WTC11 (cell line): ENCODE measurements around the gene SLC4A9. TPM values are rescaled to one million over a fixed set of nuclear protein-coding genes. Genes with fewer than 3 reads are reported as not detected.
"Not testable (repeated sequence)": the region's sequence is repeated elsewhere in the genome, so short reads cannot be mapped to it uniquely, and the experiment has no call there.

Source experiments
- ATAC-seq: fragments of 200-7000 bp; cut with Tn5 transposase; 2 replicates; pipeline ENCODE4 v1.10.0; 2021; ENCODE audit warnings: mild to moderate bottlenecking, moderate library complexity
- CTCF ChIA-PET: fragments of 300-600 bp; sonication (Branson Sonifier 250); formaldehyde crosslinking; loops from one replicate; lab custom pipeline; 2021; ENCODE audit warnings: antibody characterized with exemption; lab: Charles Lee
- POLR2A ChIA-PET: fragments of 350-600 bp; sonication (Branson Sonifier 250); formaldehyde crosslinking; loops from one replicate; lab custom pipeline; 2021; ENCODE audit warnings: antibody characterized with exemption; lab: Charles Lee
- DNase-seq: peaks from one replicate; pipeline ENCODE4 v3.0.0; 2021; ENCODE audit warnings: low spot score
- H3K27ac Mint-ChIP-seq: 2 replicates; pipeline ENCODE4 v1.8.0; 2021; ENCODE audit warnings: mixed read lengths
- H3K27me3 Mint-ChIP-seq: 2 replicates; pipeline ENCODE4 v1.8.0; 2021; ENCODE audit warnings: low read depth, mild to moderate bottlenecking, moderate library complexity, mixed read lengths
- H3K36me3 Mint-ChIP-seq: 2 replicates; pipeline ENCODE4 v1.8.0; 2021; ENCODE audit warnings: mixed read lengths
- H3K4me1 Mint-ChIP-seq: 2 replicates; pipeline ENCODE4 v1.8.0; 2022; ENCODE audit warnings: mixed read lengths
- H3K4me3 Mint-ChIP-seq: 2 replicates; pipeline ENCODE4 v1.8.0; 2021; ENCODE audit warnings: mild to moderate bottlenecking, moderate library complexity, mixed read lengths
- H3K9me3 Mint-ChIP-seq: 2 replicates; pipeline ENCODE4 v1.8.0; 2021; ENCODE audit warnings: mixed read lengths
- ELF4 ChIP-seq: sonication (generic); formaldehyde crosslinking; IDR thresholded peaks from 2 replicates; pipeline ENCODE4 v1.8.1; 2022; ENCODE audit warnings: low read depth, mild to moderate bottlenecking, moderate library complexity, missing genetic modification reagents
- FOXP1 ChIP-seq: sonication (generic); formaldehyde crosslinking; IDR thresholded peaks from 2 replicates; pipeline ENCODE4 v1.8.0; 2022; ENCODE audit warnings: missing genetic modification reagents, mild to moderate bottlenecking, moderate library complexity, borderline replicate concordance
- MYBL2 ChIP-seq: sonication (generic); formaldehyde crosslinking; IDR thresholded peaks from 2 replicates; pipeline ENCODE4 v1.8.1; 2023; ENCODE audit warnings: mild to moderate bottlenecking, moderate library complexity, missing genetic modification reagents
- SMAD4 ChIP-seq: sonication (generic); formaldehyde crosslinking; IDR thresholded peaks from 2 replicates; pipeline ENCODE4 v1.8.0; 2022; ENCODE audit warnings: mild to moderate bottlenecking, missing genetic modification reagents
- TCF7 ChIP-seq: sonication (generic); formaldehyde crosslinking; IDR thresholded peaks from 2 replicates; pipeline ENCODE4 v1.8.0; 2022; ENCODE audit warnings: mild to moderate bottlenecking, low read depth, missing genetic modification reagents, moderate library complexity
- TEAD4 ChIP-seq: sonication (generic); formaldehyde crosslinking; IDR thresholded peaks from 2 replicates; pipeline ENCODE4 v1.8.0; 2022; ENCODE audit warnings: mild to moderate bottlenecking, missing genetic modification reagents
- ZNF263 ChIP-seq: sonication (generic); formaldehyde crosslinking; IDR thresholded peaks from 2 replicates; pipeline ENCODE4 v1.8.1; 2022; ENCODE audit warnings: low read depth, mild to moderate bottlenecking, moderate library complexity, missing genetic modification reagents
- total RNA-seq: library from RNA; stranded (reverse); gene quantifications from 3 replicates; pipeline ENCODE4 v1.2.3, GENCODE V29; 2021
- TF ChIP-seq, protein P1 (sequence below): sonication (generic); formaldehyde crosslinking; IDR thresholded peaks from 2 replicates; pipeline ENCODE4 v1.8.1; 2023; ENCODE audit warnings: mild to moderate bottlenecking, missing genetic modification reagents, borderline replicate concordance
- TF ChIP-seq, protein P2 (sequence below): sonication (generic); formaldehyde crosslinking; IDR thresholded peaks from 2 replicates; pipeline ENCODE4 v1.8.1; 2023; ENCODE audit warnings: mild to moderate bottlenecking, moderate library complexity, missing genetic modification reagents
- TF ChIP-seq, protein P3 (sequence below): fragments of 250-450 bp; sonication (Bioruptor Pico); conservative IDR thresholded peaks from 2 replicates; pipeline ENCODE4 v1.9.0; 2021; ENCODE audit warnings: mild to moderate bottlenecking
- TF ChIP-seq, protein P4 (sequence below): fragments of 250-450 bp; sonication (Bioruptor Pico); IDR thresholded peaks from 2 replicates; pipeline ENCODE4 v1.9.0; 2021; ENCODE audit warnings: mild to moderate bottlenecking, borderline replicate concordance

SLC4A9 gene
- total RNA-seq, 1 experiment from 2014 or later, result 0.37 TPM

DNA sequence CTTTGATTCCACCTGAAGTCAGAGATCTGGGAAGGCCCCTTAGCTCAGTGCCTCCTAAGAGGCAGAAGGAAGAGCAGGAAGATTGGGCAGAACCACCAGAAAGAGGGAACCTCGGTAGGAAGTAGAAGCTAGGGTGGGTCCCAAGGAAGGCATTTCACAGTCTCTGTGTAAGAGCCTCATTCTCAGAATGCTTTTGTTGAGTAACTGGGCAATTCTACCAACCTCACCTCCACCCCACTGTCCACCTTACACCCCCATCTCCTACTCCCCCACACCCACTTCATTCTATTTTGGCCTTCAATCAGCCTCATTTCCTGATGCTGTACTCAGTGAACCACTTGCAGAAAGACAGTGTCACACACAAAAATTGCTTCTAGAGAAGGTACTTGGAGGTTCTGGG is 17.1 kb upstream of the SLC4A9 start (continued):
- TF ChIP-seq, protein P1, sequence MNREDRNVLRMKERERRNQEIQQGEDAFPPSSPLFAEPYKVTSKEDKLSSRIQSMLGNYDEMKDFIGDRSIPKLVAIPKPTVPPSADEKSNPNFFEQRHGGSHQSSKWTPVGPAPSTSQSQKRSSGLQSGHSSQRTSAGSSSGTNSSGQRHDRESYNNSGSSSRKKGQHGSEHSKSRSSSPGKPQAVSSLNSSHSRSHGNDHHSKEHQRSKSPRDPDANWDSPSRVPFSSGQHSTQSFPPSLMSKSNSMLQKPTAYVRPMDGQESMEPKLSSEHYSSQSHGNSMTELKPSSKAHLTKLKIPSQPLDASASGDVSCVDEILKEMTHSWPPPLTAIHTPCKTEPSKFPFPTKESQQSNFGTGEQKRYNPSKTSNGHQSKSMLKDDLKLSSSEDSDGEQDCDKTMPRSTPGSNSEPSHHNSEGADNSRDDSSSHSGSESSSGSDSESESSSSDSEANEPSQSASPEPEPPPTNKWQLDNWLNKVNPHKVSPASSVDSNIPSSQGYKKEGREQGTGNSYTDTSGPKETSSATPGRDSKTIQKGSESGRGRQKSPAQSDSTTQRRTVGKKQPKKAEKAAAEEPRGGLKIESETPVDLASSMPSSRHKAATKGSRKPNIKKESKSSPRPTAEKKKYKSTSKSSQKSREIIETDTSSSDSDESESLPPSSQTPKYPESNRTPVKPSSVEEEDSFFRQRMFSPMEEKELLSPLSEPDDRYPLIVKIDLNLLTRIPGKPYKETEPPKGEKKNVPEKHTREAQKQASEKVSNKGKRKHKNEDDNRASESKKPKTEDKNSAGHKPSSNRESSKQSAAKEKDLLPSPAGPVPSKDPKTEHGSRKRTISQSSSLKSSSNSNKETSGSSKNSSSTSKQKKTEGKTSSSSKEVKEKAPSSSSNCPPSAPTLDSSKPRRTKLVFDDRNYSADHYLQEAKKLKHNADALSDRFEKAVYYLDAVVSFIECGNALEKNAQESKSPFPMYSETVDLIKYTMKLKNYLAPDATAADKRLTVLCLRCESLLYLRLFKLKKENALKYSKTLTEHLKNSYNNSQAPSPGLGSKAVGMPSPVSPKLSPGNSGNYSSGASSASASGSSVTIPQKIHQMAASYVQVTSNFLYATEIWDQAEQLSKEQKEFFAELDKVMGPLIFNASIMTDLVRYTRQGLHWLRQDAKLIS (CRISPR knock-in tag), result no peak

DNA sequence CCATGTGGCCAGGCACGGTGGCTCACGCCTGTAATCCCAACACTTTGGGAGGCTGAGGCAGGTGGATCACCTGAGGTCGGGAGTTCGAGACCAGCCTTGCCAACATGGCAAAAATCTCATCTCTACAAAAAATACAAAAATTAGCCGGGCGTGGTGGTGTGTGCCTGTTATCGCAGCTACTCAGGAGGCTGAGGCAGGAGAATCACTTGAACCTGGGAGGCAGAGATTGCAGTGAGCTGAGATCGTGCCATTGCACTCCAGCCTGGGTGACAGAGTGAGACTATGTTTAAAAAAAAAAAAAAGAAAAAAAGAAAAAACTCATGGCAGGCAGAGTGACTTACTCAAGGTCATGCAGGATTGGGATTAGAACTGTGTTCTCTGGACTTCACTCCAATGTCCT is 16.1 kb upstream of the SLC4A9 start:
- H3K36me3 Mint-ChIP-seq, H3K27ac Mint-ChIP-seq, POLR2A ChIA-PET, H3K9me3 Mint-ChIP-seq, H3K4me3 Mint-ChIP-seq, DNase-seq, ATAC-seq: not testable (repeated sequence)
- peaks cover 27% of the 10 kb centered on the region for H3K4me1 Mint-ChIP-seq
- CTCF ChIA-PET, result interaction anchor here (4.3 to 15.0 kb wide), 2 partner anchors 16 to 101 kb away, joined by 79 to 621 read pairs; no protein-coding TSS in a partner anchor
- peaks cover 11% of the 10 kb centered on the region for H3K27me3 Mint-ChIP-seq

DNA sequence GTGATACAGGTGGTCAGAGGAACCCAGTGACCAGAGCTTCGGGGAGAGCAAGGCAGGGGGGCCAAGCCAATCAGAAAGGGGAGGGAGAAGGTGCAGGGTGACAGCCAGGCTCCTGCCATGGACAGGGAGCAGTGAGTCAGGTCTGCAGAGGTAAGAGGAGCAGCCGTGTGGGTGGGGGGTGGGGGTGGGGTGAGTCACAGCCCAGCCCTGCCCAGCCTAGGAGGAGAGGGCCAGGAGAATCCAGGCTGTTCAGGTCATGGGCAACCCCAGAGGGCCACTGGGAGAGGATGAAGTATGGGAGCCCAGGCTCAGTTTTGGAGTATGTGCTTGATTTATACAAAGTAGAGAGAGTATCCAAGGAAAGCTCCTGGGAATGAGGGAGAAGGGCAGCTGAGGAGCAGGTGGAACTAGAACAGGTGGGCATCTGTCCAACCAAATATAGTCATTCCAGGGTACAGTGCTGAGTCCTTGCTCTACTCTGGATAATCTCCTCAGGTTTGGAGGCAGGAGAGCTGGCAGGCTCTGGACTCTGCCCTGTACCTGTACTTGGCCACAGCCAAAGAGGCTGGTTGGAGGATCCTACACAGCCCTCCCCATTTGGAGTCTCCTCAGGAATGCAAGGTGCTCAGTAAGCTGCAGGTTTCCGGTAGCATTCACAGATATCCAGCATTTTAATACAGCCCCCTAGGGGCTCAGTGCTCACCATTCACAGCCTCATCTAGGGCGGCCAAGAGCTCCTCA is 15.1 kb upstream of the SLC4A9 start:
- TF ChIP-seq, protein P2, sequence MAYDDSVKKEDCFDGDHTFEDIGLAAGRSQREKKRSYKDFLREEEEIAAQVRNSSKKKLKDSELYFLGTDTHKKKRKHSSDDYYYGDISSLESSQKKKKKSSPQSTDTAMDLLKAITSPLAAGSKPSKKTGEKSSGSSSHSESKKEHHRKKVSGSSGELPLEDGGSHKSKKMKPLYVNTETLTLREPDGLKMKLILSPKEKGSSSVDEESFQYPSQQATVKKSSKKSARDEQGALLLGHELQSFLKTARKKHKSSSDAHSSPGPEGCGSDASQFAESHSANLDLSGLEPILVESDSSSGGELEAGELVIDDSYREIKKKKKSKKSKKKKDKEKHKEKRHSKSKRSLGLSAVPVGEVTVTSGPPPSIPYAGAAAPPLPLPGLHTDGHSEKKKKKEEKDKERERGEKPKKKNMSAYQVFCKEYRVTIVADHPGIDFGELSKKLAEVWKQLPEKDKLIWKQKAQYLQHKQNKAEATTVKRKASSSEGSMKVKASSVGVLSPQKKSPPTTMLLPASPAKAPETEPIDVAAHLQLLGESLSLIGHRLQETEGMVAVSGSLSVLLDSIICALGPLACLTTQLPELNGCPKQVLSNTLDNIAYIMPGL (CRISPR knock-in tag), result no peak
- no peak for TF ChIP-seq TCF7
- no peak for DNase-seq
- Mint-ChIP-seq H3K4me3 (peak overlapping the region; percentile 66), H3K36me3 (no peaks in the 10 kb centered on the region), H3K27ac (no peak overlapping the region), H3K4me1 (peaks cover 27% of the 10 kb centered on the region), H3K27me3 (peaks cover 11% of the 10 kb centered on the region), H3K9me3 (no peaks in the 10 kb centered on the region)
- ATAC-seq, result peak; percentile 21
- CTCF ChIA-PET, result interaction anchor here (0.7 to 15.0 kb wide), 28 partner anchors 8 to 355 kb away, joined by 4 to 621 read pairs (median 9); partner anchors contain the start of genes PFDN1, SLC4A9, SRA1 and ZMAT2
- POLR2A ChIA-PET, result interaction anchor here (0.5 to 2.3 kb wide), 3 partner anchors 19 to 104 kb away, joined by 3 to 28 read pairs (median 24); no protein-coding TSS in a partner anchor

DNA sequence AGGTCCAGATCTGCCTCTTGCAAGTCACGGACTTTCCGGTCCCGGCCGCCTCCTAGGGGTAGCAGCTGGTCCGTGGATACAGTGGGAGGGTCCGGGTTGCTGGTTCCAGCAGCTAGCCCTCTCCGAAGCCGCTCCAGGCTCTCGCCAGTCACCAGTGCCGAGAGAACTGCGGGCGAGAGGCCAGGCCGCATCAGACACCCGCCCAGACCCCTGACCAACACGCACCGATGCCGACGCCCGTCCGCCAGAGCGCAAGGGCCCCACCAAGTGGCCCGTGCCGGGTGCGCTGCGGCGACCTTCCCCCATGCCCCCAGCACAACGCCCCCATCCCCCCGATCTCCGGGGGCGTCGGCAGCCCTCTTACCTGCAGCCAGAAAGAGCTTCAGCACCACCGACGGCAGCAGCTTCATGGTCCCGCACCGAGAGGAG is 14.1 kb upstream of the SLC4A9 start:
- peaks cover 27% of the 10 kb centered on the region for H3K4me1 Mint-ChIP-seq
- TF ChIP-seq MYBL2 (CRISPR knock-in tag), result 0 out of 2 replicates have a peak, but pooled peaks have one; percentile 15
- TF ChIP-seq, protein P3, sequence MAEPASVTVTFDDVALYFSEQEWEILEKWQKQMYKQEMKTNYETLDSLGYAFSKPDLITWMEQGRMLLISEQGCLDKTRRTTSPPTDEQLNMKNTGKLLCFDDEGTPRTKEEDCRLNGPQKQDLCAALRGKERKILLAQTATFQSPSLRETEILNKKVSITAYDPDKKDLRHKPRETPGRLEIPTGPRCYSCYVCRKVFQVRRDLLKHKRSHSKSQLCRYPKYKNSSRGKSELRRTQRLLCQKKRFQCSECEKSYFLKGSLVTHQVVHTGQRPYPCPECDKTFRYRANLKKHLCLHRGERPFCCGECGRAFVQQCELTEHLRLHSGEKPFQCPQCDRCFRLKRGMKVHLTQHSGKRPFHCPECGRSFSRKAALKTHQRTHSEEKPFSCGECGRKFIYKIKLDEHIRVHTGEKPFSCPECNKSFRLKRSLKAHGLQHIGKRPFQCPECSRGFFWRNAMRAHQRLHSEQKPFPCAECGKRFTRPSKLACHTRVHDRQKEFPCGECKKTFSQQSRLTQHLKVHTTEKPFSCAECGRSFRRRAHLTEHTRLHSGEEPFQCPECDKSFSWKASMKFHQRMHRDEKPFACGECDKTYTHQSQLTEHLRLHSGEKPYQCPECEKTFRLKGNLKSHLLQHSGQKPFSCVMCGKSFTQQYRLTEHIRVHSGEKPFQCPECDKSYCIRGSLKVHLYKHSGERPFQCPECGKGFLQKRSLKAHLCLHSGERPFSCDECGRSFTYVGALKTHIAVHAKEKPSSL (CRISPR knock-in tag), result no peak
- no peak for TF ChIP-seq ELF4
- peak; percentile 58; the same call in 1 of the 2 replicates for TF ChIP-seq TEAD4 (CRISPR knock-in tag)
- 0 out of 2 replicates have a peak, but pooled peaks have one; percentile 6 for TF ChIP-seq FOXP1 (CRISPR knock-in tag)
- no peak for TF ChIP-seq ZNF263 (CRISPR knock-in tag)
- TF ChIP-seq, protein P4, sequence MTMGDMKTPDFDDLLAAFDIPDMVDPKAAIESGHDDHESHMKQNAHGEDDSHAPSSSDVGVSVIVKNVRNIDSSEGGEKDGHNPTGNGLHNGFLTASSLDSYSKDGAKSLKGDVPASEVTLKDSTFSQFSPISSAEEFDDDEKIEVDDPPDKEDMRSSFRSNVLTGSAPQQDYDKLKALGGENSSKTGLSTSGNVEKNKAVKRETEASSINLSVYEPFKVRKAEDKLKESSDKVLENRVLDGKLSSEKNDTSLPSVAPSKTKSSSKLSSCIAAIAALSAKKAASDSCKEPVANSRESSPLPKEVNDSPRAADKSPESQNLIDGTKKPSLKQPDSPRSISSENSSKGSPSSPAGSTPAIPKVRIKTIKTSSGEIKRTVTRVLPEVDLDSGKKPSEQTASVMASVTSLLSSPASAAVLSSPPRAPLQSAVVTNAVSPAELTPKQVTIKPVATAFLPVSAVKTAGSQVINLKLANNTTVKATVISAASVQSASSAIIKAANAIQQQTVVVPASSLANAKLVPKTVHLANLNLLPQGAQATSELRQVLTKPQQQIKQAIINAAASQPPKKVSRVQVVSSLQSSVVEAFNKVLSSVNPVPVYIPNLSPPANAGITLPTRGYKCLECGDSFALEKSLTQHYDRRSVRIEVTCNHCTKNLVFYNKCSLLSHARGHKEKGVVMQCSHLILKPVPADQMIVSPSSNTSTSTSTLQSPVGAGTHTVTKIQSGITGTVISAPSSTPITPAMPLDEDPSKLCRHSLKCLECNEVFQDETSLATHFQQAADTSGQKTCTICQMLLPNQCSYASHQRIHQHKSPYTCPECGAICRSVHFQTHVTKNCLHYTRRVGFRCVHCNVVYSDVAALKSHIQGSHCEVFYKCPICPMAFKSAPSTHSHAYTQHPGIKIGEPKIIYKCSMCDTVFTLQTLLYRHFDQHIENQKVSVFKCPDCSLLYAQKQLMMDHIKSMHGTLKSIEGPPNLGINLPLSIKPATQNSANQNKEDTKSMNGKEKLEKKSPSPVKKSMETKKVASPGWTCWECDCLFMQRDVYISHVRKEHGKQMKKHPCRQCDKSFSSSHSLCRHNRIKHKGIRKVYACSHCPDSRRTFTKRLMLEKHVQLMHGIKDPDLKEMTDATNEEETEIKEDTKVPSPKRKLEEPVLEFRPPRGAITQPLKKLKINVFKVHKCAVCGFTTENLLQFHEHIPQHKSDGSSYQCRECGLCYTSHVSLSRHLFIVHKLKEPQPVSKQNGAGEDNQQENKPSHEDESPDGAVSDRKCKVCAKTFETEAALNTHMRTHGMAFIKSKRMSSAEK, result no peak
- TF ChIP-seq SMAD4 (CRISPR knock-in tag), result 0 out of 2 replicates have a peak, but pooled peaks have one; percentile 32

More for the DNA sequence above, 14.1 kb upstream of the SLC4A9 start:
- POLR2A ChIA-PET, result interaction anchor here (0.8 to 2.3 kb wide), 13 partner anchors 9 to 201 kb away, joined by 3 to 28 read pairs (median 6); partner anchors contain the start of genes EIF4EBP3 and PFDN1
- peaks cover 11% of the 10 kb centered on the region for H3K27me3 Mint-ChIP-seq
- DNase-seq (peak; percentile 74), ATAC-seq (peak; percentile 59)
- CTCF ChIA-PET, result interaction anchor here (0.6 to 15.0 kb wide), 64 partner anchors 9 to 559 kb away, joined by 3 to 621 read pairs (median 5); partner anchors contain the start of genes DND1, EIF4EBP3, HARS1 and HARS2
- peak overlapping the region; percentile 66 for H3K4me3 Mint-ChIP-seq
- H3K36me3 Mint-ChIP-seq, result no peaks in the 10 kb centered on the region
- no peaks in the 10 kb centered on the region for H3K9me3 Mint-ChIP-seq
- no peak overlapping the region for H3K27ac Mint-ChIP-seq
